Anterior cingulate cortex (tissue), 58 donors: ENCODE results near the gene TRRAP.

Experiments used
- DNase-seq, 58 donors: peaks; one replicate each; lab custom pipeline; 2025; lab: John Stamatoyannopoulos, UW

Gene TRRAP

GRCh38 chr7:98935811-98936210 is 57.5 kb downstream of the TRRAP start:
- DNase-seq: no peak

GRCh38 chr7:98943336-98943735 is 65.0 kb downstream of the TRRAP start:
- no peak for DNase-seq

- no peak for DNase-seq
Measured at GRCh38 chr7:98944386-98944785, 66.1 kb downstream of the TRRAP start.

DNA sequence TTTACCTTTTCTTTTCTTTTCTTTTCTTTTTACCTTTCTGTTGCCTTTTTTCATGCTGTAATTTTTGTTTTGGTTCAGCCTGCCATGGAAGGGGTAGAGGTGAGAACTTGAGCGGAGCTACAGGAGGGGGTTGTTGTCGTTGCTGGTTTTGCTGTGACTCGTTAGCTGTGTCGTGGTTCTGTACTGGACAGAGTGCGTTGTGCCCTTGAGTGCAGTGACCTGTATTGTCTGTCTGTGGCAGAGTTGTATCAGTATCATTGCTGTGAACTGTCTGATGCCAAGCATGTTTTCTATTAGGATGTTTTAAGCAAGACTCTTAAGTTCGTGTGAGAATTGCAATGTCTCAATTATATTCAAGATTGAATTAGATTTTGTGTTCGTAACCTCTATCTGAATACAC is 67.5 kb downstream of the TRRAP start:
- DNase-seq: no peak

DNA sequence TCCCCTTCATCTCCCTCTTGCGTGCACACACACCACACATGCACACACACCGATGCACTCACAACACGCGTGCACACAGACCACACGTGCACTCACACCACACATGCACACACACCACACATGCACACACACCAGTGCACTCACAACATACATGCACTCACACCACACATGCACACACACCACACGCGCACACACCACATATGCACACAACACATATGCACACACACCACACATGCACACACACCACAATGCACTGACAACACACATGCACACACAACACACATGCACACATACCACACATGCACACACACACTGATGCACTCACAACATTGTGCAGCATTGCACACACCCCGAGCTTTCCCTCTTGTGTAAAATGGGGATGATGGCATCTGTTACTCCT is 68.1 kb downstream of the TRRAP start:
- DNase-seq: no peak

GRCh38 chr7:98949336-98950044 is 71.2 kb downstream of the TRRAP start:
- DNase-seq: peak in 52 of 58 donors; percentile 18 to 90 (median 62)

GRCh38 chr7:98955992-98956391 is 77.7 kb downstream of the TRRAP start:
- no peak for DNase-seq

DNA sequence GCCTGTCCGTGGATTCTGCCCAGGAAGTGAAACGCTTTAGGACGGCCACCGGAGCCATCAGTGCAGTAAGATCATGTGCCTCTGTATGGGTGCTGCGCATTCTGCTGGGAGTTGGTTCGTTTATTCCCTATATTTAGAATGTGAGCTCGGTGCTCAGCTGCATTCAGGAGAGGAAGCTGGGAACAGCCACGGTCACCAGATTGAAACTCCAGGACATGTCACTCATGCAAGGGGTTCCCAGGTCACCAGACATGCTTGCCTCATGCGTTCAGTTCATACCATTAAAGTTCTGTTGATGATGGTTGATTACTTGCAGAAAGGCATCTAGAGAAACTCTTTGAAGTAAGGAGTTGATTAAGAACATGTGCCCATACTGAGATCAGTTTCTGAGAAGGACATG is 78.1 kb downstream of the TRRAP start:
- DNase-seq: peak in 1 of 58 donors; percentile 6

- DNase-seq: peak in 3 of 58 donors; percentile 3 to 22 (median 6)
Measured at GRCh38 chr7:98956937-98957336, 78.6 kb downstream of the TRRAP start.

GRCh38 chr7:98957766-98958165 is 79.4 kb downstream of the TRRAP start:
- DNase-seq: no peak

- DNase-seq: no peak
Measured at GRCh38 chr7:98958968-98959367, 80.6 kb downstream of the TRRAP start.

- no peak for DNase-seq
Measured at GRCh38 chr7:98963305-98963704, 85.0 kb downstream of the TRRAP start.

- no peak for DNase-seq
Measured at GRCh38 chr7:98964596-98964995, 86.3 kb downstream of the TRRAP start.

- no peak for DNase-seq
Measured at GRCh38 chr7:98968621-98969020, 90.3 kb downstream of the TRRAP start.

DNA sequence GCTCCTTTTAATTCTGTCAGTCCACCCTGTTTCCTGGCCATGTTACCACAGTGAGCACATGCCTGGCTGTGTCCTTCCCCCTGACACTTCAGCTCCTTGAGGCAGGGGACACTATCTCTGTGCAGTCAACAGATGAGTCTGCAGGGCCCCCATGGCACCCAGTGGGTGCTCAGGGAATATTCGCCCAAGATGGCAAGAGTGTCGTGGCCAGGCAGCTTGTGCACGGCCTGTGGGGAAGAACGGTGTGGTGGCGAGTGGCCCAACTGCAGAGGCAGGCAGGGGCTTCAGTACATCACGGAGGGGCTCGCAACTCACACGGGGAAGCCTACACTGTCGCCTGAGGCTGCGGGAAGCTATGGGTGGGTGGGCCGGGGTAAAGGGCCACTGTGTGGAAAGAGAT is 91.1 kb downstream of the TRRAP start:
- no peak for DNase-seq

DNA sequence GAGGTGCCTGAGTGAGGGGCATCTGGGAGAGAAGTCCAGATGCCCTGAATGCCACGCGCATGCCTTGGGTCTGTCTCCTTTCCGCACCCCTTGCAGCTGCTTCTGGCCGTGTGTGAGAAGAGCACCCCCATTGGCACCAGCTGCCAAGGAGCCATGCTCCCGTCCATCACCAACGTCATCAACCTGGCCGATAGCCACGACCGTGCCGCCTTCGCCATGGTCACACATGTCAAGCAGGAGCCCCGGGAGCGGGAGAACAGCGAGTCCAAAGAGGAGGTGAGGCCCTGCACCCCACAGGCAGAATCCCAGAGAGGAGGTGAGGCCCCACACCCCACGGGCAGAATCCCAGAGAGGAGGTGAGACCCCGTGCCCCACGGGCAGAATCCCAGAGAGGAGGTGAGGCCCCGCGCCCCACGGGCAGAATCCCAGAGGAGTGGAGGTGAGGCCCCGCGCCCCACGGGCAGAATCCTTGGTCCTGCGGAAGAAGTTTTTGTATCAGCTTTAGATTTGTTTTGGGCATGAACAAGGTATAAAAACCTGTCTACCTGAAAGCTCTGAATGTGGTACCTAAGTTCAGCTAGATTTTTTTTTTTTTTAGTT is 91.8 kb downstream of the TRRAP start:
- no peak for DNase-seq

GRCh38 chr7:98970805-98971204 is 92.5 kb downstream of the TRRAP start:
- no peak for DNase-seq

DNA sequence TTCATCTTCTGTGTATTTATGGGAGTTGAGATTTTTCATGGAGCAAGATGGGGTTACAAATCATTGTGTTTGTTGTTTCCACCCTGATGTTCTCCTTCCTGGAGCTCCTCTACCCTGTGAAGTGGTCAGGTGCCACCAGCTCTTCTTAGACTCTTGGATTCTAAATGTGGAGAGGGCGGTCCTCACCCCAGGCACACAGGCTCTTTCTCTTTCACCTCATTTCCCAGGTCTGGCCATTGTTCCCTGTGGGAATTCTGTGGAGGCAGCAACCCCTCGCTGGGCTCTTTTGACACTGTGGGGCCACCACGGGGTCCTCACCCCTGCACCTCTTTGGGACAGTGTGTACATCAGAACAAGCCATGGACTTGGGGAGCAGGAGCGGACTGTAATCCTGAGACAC is 95.9 kb downstream of the TRRAP start:
- no peak for DNase-seq

DNA sequence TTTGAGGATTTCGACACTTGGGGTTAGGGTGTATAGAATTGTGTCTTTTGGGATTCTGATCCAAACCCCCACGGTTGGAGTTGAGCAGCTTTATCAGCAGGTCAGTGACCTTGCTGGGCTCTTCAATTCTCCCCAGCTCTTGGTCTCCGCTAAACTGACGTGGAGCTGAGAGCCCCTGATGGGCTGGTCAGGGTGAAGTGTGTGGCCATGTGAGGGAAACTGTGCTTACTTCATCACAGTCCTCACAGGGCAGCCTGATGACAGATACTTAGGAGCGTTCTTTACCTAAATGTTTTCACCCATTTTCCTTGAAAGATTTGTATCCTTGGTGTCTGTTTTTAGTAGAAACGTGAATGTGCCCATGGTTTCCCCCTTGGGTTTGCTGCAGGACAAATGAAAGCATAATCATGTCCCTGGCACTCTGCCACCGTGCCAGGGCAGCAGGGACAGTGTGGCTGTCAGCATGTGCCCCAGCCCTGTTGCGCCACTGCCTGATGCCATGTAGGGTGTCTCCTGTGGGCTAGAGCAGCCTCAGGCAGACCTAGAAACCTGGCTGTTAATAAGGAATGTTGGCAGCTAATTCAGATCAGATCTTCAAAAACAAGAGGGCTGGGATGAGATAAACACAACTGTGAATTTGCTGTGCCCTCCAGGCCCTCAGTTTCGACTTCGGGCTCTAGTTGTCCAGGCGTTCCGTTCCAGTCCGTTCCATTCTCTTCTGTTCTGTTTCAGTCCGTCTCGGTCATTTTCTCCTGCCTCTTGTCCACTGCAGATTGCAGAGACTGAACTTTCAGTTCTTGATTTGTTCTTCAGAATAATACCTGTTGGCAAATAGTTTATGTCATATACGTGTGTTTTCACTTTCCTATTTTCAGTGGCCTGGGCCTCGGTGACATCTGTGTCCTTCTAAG is 96.8 kb downstream of the TRRAP start:
- peak in 10 of 58 donors; percentile 2 to 34 (median 12) for DNase-seq

DNA sequence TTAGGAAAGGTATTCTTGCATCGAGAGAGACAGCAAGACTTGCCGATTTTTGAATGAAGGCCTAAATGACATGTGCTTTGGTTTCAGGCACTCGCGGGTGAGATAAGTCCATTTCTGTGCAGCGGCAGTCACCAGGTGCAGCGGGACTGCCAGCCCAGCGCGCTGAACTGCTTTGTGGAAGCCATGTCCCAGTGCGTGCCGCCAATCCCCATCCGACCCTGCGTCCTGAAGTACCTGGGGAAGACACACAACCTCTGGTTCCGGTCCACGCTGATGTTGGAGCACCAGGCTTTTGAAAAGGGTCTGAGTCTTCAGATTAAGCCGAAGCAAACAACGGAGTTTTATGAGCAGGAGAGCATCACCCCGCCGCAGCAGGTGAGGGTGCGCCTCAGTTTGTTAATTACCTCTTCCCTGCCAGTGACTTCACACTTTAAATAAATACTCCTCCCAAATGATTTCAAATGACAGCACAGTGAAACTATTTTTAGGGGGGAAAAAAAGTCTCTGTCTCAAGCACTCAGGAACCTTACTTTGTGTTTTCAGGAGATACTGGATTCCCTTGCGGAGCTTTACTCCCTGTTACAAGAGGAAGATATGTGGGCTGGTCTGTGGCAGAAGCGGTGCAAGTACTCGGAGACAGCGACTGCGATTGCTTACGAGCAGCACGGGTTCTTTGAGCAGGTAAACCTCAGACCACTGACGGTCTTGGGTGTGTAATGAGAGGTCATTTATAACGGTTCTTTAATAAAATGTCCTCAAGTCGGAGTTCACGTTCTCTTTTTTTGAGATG is 98.3 kb downstream of the TRRAP start:
- no peak for DNase-seq

- DNase-seq: no peak
Measured at GRCh38 chr7:98978672-98979071, 100.3 kb downstream of the TRRAP start.
